Measurements from ENCODE around the gene CRIP1. TPM values are rescaled to one million over a fixed set of nuclear protein-coding genes. Genes with fewer than 3 reads are reported as not detected.

CRIP1 gene
- total RNA-seq, 1 donor from 2014 or later: 5.2 TPM

DNA sequence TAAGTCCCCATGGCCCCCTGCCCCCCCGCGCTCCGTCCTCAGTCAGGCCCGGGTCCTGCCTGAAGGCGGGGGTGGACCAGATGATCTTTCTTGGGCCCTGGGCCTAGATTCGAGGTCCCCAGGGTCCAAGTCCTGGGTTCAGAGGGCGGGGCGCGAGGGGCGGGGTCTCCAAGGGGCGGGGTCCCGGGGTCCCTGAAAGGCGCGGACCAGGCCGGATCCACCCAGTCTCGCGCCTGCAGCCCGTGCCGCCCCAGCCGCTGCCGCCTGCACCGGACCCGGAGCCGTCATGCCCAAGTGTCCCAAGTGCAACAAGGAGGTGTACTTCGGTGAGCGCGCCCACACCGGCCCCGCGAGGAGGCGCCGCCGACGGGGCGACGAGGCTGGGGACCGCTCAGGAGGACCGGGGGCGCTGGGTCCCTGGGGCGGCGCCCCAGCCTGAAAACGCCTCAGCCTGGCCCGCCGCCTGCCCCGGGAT, 325 bp downstream of the CRIP1 start:
- H3K9me3 ChIP-seq (ENCODE audit: control insufficient read depth in 3 of 3, low read length in 3 of 3): no peaks in the 10 kb centered on the region
- no peaks in the 10 kb centered on the region for H3K36me3 ChIP-seq (ENCODE audit: control insufficient read depth in 3 of 3, insufficient read depth in 3 of 3, low read length in 3 of 3)
- peak overlapping the region; percentile 72 for H3K27ac ChIP-seq (ENCODE audit: low read depth, low read length)
- H3K4me3 ChIP-seq (ENCODE audit: low read length in 3 of 3): peak overlapping the region; percentile 49 to 67 (median 63)
- H3K4me1 ChIP-seq (ENCODE audit: control insufficient read depth in 3 of 3, insufficient read depth in 3 of 3, low read length in 3 of 3): peaks cover 58 to 67% (median 62%) of the 10 kb centered on the region in 3 donors
- peaks cover 8 to 37% (median 12%) of the 10 kb centered on the region in 3 donors for H3K27me3 ChIP-seq (ENCODE audit: control insufficient read depth in 3 of 3, insufficient read depth in 3 of 3, low read length in 3 of 3)
- H3K9ac ChIP-seq (ENCODE audit: low read depth in 1 of 3, low read length in 3 of 3): peak overlapping the region; percentile 50 to 68 (median 65)

DNA sequence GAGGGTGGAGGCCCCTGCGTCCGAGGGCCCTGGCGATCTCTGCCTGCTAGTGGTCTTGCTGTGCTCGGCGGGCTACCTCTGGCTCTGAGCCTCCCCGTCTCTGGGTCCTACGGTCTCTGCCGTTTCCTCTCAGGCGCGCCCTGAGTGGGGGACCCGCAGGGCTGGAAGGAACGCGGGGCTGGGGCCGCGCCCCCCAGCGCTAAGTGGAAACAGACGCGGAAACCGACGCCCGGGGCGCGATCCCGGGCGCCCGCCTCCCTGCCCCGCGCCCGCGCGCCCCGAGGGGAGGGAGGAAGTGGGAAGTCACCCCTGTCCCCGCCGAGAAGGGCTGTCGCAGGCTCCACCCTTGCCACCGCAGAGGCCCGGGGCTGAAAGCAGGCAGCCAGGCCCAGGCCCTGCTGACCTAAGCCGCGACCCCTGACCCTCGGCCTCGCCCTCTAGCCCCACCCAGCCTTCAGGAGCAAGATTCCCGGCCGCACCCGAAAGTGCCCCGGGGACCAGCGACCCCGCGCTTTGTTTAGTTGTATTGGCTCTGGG, 831 bp downstream of the CRIP1 start:
- Histone ChIP-seq H3K4me1 (ENCODE audit: control insufficient read depth in 3 of 3, insufficient read depth in 3 of 3, low read length in 3 of 3) (peaks cover 57 to 67% (median 62%) of the 10 kb centered on the region in 3 donors), H3K27ac (ENCODE audit: low read depth, low read length) (peak overlapping the region; percentile 72), H3K27me3 (ENCODE audit: control insufficient read depth in 3 of 3, insufficient read depth in 3 of 3, low read length in 3 of 3) (peaks cover 8 to 32% (median 12%) of the 10 kb centered on the region in 3 donors), H3K9ac (ENCODE audit: low read depth in 1 of 3, low read length in 3 of 3) (peak overlapping the region; percentile 50 to 68 (median 65)), H3K4me3 (ENCODE audit: low read length in 3 of 3) (peak overlapping the region; percentile 49 to 67 (median 63)), H3K36me3 (ENCODE audit: control insufficient read depth in 3 of 3, insufficient read depth in 3 of 3, low read length in 3 of 3) (no peaks in the 10 kb centered on the region), H3K9me3 (ENCODE audit: control insufficient read depth in 3 of 3, low read length in 3 of 3) (no peaks in the 10 kb centered on the region)

GRCh38 chr14:105487986-105488777, 1.5 kb downstream of the CRIP1 start:
- Histone ChIP-seq H3K27ac (ENCODE audit: low read depth, low read length) (peak overlapping the region; percentile 77), H3K4me1 (ENCODE audit: control insufficient read depth in 3 of 3, insufficient read depth in 3 of 3, low read length in 3 of 3) (peaks cover 53 to 63% (median 60%) of the 10 kb centered on the region in 3 donors), H3K4me3 (ENCODE audit: low read length in 3 of 3) (peak overlapping the region; percentile 49 to 67 (median 61)), H3K9ac (ENCODE audit: low read depth in 1 of 3, low read length in 3 of 3) (peak overlapping the region; percentile 19 to 68 (median 65)), H3K27me3 (ENCODE audit: control insufficient read depth in 3 of 3, insufficient read depth in 3 of 3, low read length in 3 of 3) (peaks cover 8 to 28% (median 12%) of the 10 kb centered on the region in 3 donors), H3K9me3 (ENCODE audit: control insufficient read depth in 3 of 3, low read length in 3 of 3) (no peaks in the 10 kb centered on the region), H3K36me3 (ENCODE audit: control insufficient read depth in 3 of 3, insufficient read depth in 3 of 3, low read length in 3 of 3) (no peaks in the 10 kb centered on the region)

DNA sequence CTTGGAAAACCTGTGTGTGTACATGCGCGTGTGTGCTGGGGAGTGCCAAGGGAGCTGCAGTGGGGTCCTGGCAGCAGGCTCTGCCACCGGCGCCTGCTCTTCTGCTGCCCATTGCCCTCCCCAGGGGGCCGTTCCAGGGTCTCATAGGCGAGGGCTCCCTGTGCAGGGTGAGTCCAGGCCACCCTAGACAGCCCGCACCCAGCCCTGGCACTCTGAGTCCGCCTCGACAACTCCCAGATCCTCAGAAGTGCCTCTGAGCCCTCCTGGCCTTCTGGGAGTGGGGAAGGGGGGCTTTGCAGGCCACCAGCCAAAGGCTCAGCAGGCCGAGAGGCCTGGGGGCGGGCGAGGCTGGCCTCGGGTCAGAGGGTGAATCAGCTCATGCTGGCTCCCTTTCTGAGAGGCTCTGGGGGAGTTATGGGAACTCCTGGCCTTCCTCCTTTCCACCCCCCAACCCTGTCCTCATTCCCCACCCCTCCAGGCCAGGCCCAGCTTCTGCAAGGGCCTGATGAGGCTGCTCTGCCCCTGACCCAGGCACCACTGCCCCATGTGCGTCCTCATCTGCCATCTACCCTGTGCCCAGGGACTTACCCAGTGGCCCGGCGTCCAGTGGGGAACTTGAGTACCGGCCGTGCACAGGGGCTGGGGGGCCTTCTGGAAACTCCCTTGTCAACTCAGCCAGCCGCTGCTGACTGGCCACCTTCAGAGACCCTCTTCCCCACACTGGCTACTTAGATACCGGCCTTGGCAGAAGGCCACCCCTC, 2.3 kb downstream of the CRIP1 start:
- H3K4me3 ChIP-seq (ENCODE audit: low read length in 3 of 3): peak overlapping the region; percentile 49 to 74 (median 67)
- peaks cover 8 to 25% (median 12%) of the 10 kb centered on the region in 3 donors for H3K27me3 ChIP-seq (ENCODE audit: control insufficient read depth in 3 of 3, insufficient read depth in 3 of 3, low read length in 3 of 3)
- H3K4me1 ChIP-seq (ENCODE audit: control insufficient read depth in 3 of 3, insufficient read depth in 3 of 3, low read length in 3 of 3): peaks cover 45 to 55% (median 52%) of the 10 kb centered on the region in 3 donors

GRCh38 chr14:105489542-105490266, 3.0 kb downstream of the CRIP1 start:
- H3K27me3 ChIP-seq (ENCODE audit: control insufficient read depth in 3 of 3, insufficient read depth in 3 of 3, low read length in 3 of 3): peaks cover 5 to 17% (median 8%) of the 10 kb centered on the region in 3 donors
- peak overlapping the region; percentile 77 for H3K27ac ChIP-seq (ENCODE audit: low read depth, low read length)
- H3K9ac ChIP-seq (ENCODE audit: low read depth in 1 of 3, low read length in 3 of 3): peak overlapping the region; percentile 70 to 86 (median 72)
- no peaks in the 10 kb centered on the region for H3K9me3 ChIP-seq (ENCODE audit: control insufficient read depth in 3 of 3, low read length in 3 of 3)
- H3K4me3 ChIP-seq (ENCODE audit: low read length in 3 of 3): peak overlapping the region; percentile 67 to 77 (median 74)
- peaks cover 38 to 48% (median 47%) of the 10 kb centered on the region in 3 donors for H3K4me1 ChIP-seq (ENCODE audit: control insufficient read depth in 3 of 3, insufficient read depth in 3 of 3, low read length in 3 of 3)
- no peaks in the 10 kb centered on the region for H3K36me3 ChIP-seq (ENCODE audit: control insufficient read depth in 3 of 3, insufficient read depth in 3 of 3, low read length in 3 of 3)

More for the DNA sequence above, 2.3 kb downstream of the CRIP1 start:
- Histone ChIP-seq H3K27ac (ENCODE audit: low read depth, low read length) (peak overlapping the region; percentile 77), H3K9me3 (ENCODE audit: control insufficient read depth in 3 of 3, low read length in 3 of 3) (no peaks in the 10 kb centered on the region), H3K36me3 (ENCODE audit: control insufficient read depth in 3 of 3, insufficient read depth in 3 of 3, low read length in 3 of 3) (no peaks in the 10 kb centered on the region), H3K9ac (ENCODE audit: low read depth in 1 of 3, low read length in 3 of 3) (peak overlapping the region; percentile 51 to 77 (median 69))

- Histone ChIP-seq H3K4me1 (ENCODE audit: control insufficient read depth in 3 of 3, insufficient read depth in 3 of 3, low read length in 3 of 3) (peaks cover 37 to 45% (median 45%) of the 10 kb centered on the region in 3 donors), H3K27ac (ENCODE audit: low read depth, low read length) (peak overlapping the region; percentile 77), H3K9ac (ENCODE audit: low read depth in 1 of 3, low read length in 3 of 3) (peak overlapping the region; percentile 70 to 86 (median 72)), H3K36me3 (ENCODE audit: control insufficient read depth in 3 of 3, insufficient read depth in 3 of 3, low read length in 3 of 3) (no peaks in the 10 kb centered on the region), H3K4me3 (ENCODE audit: low read length in 3 of 3) (peak overlapping the region; percentile 51 to 77 (median 74)), H3K9me3 (ENCODE audit: control insufficient read depth in 3 of 3, low read length in 3 of 3) (no peaks in the 10 kb centered on the region), H3K27me3 (ENCODE audit: control insufficient read depth in 3 of 3, insufficient read depth in 3 of 3, low read length in 3 of 3) (peaks cover 5 to 12% (median 8%) of the 10 kb centered on the region in 3 donors)
Observed at GRCh38 chr14:105490267-105490571, 3.5 kb downstream of the CRIP1 start.

DNA sequence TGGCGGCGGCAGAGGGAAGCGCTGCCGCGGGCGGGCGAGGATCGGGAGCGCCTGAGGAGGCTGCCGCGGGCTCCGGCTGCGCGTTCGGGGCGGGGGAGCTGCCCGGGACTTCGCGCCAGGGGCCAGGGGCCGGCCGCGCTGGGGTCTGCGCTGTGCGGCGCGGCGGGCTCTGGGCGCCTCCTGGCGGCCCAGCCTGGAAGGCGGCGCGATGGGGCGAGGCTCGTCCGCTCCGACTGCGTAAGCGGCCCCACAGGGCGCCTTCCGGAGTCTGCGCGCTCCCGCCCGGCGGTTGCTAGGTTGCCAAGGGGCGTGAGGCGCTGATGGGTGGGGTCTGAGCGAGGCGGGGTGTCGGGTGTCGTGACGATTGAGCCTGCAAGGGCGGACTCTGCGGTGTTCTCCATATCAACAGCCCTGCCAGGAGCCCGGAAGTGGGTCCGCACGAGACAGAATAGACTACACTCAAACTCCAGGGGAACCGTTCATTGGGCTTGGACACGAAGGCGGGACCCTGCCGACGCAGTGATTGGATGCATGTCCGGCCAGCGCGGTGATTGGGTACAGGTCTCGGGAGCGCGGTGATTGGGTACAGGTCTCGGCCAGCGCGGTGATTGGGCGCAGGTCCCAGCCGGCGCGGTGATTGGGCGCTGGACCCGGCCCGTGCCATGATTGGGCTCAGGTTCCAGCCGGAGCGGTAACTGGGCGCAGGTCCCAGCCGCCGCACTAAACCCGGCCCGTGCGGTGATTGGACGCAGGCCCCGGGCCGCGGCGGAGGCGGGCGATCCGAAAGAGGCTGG, 4.1 kb downstream of the CRIP1 start, which contains the start of gene TEDC1:
Gene TEDC1 (plus strand): TSS at position 675 of the 794 bp plus-strand sequence. CDS start 130 bp downstream, outside the sequence.
- Histone ChIP-seq H3K9ac (ENCODE audit: low read depth in 1 of 3, low read length in 3 of 3) (peak within 1 kb of the TSS; percentile 70 to 86 (median 72)), H3K9me3 (ENCODE audit: control insufficient read depth in 3 of 3, low read length in 3 of 3) (no peaks in the 10 kb centered on the region), H3K27me3 (ENCODE audit: control insufficient read depth in 3 of 3, insufficient read depth in 3 of 3, low read length in 3 of 3) (peaks cover 4 to 8% (median 8%) of the 10 kb centered on the region in 3 donors), H3K4me3 (ENCODE audit: low read length in 3 of 3) (peak within 1 kb of the TSS; percentile 62 to 77 (median 74)), H3K4me1 (ENCODE audit: control insufficient read depth in 3 of 3, insufficient read depth in 3 of 3, low read length in 3 of 3) (peaks cover 36 to 45% (median 45%) of the 10 kb centered on the region in 3 donors), H3K27ac (ENCODE audit: low read depth, low read length) (peak within 1 kb of the TSS; percentile 77), H3K36me3 (ENCODE audit: control insufficient read depth in 3 of 3, insufficient read depth in 3 of 3, low read length in 3 of 3) (no peaks in the 10 kb centered on the region)

DNA sequence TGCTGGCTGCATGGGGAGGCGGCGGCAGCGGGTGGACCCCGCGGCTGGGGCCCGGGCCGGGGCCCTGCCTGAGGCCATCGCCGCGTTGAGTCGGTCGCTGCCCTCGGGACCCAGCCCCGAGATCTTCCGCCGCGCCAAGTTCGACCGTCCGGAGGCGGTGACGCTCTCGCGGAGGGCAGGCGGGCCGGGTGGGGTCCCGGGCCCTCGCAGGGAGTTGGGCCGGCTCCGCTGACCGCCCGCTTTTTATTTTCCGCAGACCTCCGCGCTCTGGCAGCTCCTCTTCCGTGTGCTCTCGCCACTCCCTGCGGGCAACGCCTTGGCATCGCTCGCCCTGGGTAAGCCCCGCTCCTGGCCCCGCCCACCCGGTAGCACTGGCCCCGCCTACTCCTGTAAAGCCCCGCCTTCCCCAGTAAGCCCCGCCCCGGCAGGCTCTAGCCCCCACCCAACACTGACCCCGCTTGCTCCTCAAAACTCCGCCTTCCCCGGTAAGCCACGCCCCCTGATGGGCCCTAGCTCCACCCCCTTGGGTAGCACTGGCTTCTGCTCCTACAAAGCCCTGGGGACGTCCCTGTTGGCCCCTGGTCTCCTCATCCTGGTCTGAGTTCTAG, 4.8 kb downstream of the CRIP1 start:
- Histone ChIP-seq H3K4me1 (ENCODE audit: control insufficient read depth in 3 of 3, insufficient read depth in 3 of 3, low read length in 3 of 3) (peaks cover 37 to 48% (median 43%) of the 10 kb centered on the region in 3 donors), H3K27me3 (ENCODE audit: control insufficient read depth in 3 of 3, insufficient read depth in 3 of 3, low read length in 3 of 3) (peaks cover 0 to 4% (median 3%) of the 10 kb centered on the region in 3 donors), H3K36me3 (ENCODE audit: control insufficient read depth in 3 of 3, insufficient read depth in 3 of 3, low read length in 3 of 3) (no peaks in the 10 kb centered on the region), H3K4me3 (ENCODE audit: low read length in 3 of 3) (peak overlapping the region; percentile 62 to 73 (median 67)), H3K27ac (ENCODE audit: low read depth, low read length) (peak overlapping the region; percentile 72), H3K9me3 (ENCODE audit: control insufficient read depth in 3 of 3, low read length in 3 of 3) (no peaks in the 10 kb centered on the region), H3K9ac (ENCODE audit: low read depth in 1 of 3, low read length in 3 of 3) (peak overlapping the region in 2 of 3 donors; percentile 54 to 74)

Data from skeletal muscle tissue (tissue), 4 donors.